ENCODE results near the gene ISG15.

The ISG15 gene

GRCh38 chr1:1062348-1063163 is 49.3 kb downstream of the ISG15 start:
- no peak for DNase-seq

GRCh38 chr1:1063261-1063944 is 50.1 kb downstream of the ISG15 start:
- no peak for DNase-seq

Measured in activated naive CD4-positive, alpha-beta T cell treated with Interleukin-2 at 50 U/mL for 16 hours (primary cell).